HPDE6-E6E7 (cell line): Measurements from ENCODE around the gene PCSK5.
A peak's percentile ranks its signal among the peaks of the same experiment; 100 is the strongest.

Experiments used
- DNase-seq: peaks from one replicate; pipeline ENCODE4 v3.0.0; 2011; ENCODE audit warnings: missing footprints; ENCODE audit errors: extremely low spot score

The PCSK5 gene

DNA sequence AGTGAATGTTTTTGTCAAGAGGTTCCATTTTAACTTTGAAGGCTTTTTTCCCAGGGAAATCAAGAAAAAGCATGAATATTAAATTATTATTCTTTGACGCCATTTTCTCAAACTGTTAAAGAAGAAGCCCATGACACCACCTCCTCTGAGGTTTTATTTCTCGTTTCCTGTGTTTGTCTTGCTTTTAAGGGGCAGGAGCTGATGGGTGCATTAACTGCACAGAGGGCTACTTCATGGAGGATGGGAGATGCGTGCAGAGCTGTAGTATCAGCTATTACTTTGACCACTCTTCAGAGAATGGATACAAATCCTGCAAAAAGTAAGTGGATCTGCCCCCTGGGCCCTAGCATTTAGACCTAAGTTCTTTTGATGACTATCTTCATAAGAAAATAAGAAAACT lies 298.4 kb downstream of the PCSK5 start:
- DNase-seq, result no peak

DNA sequence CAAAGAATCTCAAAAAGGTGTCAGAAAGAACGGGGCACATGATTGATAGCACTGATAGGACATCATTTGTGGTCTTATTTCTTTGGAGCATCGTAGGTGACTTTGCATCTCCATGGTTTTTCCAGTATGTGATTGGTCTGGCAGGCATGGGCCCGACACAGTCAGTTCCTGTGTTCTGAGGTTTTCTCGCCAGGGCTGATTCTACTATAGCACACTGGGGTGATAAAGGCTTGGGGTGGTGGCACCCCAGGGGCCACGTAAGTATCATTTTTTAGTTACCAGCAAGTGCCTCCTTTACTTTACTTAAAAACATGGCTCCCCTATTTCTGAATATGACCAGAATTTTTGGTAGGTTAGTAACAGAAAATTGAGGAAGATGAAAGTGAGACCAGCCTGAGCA lies 301.0 kb downstream of the PCSK5 start:
- no peak for DNase-seq

DNA sequence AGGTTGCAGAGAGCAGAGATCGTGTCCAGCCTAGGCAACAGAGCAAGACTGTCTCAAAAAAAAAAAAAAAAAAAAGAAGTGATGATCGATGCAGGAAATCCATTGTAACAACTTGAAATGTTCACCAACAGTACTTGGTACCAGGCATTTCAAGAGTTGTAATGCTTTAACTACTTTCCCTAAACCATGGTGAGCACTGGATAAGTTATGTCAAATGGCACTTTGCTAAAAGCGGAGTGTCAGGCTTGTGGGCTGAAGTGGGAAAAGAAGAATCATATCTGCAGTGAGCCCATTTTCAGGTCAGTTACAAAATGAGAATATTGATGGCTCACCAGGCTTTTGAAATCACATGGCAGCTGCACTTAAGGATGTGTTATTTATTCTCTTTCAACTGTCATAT lies 301.5 kb downstream of the PCSK5 start:
- no peak for DNase-seq

DNA sequence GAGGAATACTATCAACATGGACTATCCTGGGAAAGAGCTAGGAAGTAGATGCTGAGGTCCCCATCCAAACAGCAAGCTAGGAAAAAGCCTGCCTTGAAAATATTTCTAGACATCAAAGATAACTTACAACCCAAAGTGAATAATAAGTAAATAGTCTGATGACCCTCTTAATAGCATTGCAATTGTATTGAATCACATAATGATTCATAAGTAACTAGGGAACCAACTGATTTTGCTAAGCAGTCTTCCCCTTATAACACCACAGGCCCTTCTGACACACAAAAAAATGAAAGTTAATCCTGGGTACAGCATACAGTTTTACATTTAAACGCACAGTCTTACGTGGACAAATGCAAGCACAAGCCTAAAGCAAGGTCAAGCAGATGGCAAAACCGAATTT lies 304.4 kb downstream of the PCSK5 start:
- DNase-seq, result no peak

DNA sequence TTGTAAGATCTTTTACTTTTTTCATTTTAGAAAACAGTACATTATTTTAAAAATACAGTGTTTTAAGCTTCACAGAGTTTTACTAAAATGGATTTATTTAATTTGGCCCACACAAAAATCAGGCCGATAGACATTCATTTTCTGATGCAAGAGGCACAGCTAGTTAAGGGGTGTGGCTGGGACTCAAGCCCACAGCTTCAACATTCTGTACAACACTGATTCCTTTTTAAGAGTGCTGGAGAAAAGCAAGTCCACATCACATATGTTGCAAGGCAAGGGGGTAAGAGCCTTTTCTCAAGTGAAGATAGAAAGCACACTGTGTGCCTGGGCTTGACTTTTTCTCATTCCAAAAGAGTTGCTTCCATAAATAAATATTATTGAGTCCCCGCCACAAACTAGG lies 307.9 kb downstream of the PCSK5 start:
- DNase-seq, result no peak

DNA sequence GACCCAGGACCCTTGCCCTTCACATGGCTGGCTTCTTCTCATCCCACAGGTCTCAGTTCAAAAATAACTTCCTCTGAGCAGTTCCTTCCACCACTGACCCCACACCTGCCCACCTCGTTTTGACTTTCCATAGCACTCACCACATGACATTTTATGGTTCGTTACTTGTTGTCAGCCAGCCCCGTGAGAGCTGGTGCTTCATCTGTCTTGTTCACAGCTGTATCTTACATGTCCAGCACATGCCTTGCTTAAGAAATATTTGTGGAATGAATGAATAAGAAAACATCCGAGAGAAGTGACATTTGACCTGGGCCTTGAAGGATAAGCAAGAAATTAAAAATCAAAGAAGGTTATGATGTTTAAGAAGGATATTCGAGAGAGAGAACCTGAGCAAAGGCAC lies 309.8 kb downstream of the PCSK5 start:
- DNase-seq, result no peak

DNA sequence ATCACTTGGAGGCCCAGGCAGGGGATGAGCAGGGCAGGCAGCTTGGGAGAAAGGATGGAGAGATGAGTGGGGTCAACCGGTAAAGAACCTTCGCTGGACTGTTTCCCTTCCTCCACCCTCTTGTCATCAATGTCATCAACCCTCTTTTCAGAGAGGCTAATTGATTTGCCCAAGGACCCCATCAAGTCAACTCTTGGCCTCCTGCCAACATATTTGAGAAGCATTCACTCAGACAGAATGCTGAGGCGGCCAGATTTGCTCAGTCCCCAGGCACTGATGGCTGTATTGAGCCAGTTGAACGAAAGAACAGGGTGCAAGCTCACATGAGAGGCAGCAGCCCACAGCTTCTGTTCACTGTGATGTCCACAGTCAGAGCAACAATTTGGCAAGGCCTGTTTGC lies 310.3 kb downstream of the PCSK5 start:
- no peak for DNase-seq

DNA sequence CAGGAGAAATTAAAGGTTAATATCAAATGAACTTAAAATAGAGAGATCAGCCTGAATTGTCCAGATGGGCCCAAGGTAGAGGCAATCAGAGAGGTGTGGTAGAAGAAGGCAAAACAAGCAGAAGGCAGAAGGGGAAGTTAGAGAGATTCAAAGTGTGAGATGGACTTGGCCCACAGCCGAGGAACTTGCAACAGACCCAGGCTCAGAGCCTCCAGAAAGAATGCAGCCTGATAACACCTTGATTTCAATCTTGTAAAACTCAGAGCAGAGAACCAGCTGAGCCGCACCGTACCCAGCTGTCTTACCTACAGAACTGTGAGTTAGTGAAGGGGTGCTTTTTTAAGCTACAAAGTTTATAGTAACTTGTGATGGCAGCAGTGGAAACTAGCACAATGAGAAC lies 312.9 kb downstream of the PCSK5 start:
- no peak for DNase-seq

DNA sequence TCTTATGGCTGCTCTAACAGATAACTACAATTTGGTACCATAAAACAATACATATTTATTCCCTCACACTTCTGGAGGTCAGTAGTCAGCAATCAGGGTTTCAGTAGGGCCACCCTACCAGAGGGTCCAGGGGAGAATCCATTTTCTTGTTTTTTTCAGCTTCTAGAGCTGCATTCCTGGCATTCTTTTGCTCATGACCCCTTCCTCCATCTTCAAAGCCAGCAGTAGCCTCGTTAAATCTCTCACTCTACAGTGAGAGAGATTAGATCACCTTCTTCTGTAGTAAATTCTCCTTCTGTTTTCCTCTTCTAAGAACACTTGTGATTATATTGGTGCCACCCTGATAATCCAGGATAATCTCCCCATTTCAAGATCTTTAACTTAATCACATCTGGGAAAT lies 316.3 kb downstream of the PCSK5 start:
- DNase-seq, result no peak

DNA sequence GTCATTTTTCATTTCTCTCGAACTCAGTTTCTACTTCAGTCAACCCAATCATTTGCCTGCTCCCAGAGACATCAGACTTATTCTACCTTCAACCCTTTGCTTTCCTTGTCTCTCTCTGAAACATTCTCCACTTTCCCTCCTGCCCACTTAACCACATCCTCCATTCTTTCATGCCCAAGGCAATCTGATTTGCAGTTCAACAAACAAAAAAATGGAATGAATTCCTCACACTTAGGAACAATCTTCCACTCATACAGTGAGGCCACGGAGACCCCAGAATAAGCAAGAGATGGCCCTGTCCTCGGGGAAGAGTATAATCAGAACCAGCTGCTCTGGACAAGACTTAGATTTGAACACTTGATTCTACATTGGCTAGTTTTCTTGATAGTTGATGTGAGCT lies 323.3 kb downstream of the PCSK5 start:
- no peak for DNase-seq

DNA sequence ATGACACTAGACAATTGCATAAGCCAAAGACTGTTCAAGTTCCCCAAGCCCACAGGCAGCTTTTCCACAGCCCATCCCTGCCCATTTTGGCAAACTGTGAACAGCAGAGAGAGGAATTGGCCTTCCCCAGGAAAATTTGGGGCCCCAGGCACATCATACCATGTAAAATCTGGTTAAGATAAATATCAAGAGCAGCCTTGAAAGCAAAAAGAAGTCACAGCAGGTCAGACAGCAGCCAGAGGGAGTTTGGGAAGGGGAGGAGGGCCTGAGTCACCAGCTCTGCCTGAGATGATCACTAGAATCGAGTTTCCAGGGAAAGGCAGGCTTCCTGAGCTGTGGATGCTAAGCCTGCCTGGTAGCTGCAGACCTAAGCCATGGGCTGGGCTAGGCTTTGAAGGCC lies 324.6 kb downstream of the PCSK5 start:
- DNase-seq, result peak; percentile 14

DNA sequence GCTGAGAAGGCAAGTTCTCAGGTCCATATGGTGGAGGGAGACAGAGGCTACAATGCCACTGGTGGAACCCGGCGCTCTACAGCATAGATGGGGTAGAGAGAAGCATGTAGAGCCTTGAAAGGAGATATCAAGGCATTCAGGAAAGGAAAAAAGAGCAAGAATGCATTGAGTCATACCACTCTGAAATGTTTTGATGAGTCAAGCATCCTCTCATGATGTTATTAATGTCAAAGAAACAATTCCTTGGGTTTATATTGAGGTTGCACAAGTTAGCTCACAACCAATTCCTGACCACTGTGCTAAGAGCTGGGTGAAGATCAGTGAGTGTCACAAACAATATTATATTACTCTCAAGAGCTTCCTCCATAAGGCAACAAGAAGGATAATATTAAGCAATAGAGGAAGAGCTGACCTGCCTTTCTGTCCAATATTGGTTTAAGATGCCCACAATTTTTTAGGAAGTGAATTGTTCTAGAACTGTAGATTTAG lies 325.7 kb downstream of the PCSK5 start:
- peak; percentile 27 for DNase-seq

DNA sequence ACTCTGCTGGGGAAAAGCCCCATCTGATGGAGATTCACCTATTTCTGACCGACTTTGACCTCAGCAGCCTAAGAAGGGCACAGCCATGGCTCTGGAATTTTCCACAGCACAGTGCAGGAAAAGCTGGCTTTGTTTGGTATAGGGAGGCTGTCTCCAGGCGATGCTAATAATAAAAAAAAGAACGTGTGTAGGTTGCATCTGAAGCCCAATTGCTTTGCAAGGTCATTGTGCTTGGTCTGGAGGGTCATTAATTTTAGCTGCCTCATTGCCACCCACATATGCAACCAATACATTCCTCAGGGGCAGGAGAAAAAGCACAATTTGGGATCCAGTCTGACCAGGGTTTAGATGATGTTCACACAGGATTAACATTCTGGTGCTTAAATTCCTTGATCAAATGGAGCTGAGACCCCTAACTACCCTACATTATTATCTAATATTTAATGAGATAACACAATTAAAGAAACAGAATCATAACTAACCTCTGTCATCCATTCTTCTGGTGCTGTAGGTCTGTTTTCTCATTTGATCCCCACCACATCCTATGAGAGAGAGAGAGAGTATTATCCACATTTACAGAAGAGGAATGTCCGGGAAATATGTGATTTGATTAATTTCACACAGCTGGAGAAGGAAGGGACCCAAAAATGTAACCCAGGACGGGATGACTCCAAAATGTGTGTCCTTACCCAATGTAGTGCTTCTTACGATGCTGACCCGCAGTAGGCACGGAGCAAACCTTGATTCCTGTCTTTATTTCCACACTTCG lies 327.8 kb downstream of the PCSK5 start:
- no peak for DNase-seq

DNA sequence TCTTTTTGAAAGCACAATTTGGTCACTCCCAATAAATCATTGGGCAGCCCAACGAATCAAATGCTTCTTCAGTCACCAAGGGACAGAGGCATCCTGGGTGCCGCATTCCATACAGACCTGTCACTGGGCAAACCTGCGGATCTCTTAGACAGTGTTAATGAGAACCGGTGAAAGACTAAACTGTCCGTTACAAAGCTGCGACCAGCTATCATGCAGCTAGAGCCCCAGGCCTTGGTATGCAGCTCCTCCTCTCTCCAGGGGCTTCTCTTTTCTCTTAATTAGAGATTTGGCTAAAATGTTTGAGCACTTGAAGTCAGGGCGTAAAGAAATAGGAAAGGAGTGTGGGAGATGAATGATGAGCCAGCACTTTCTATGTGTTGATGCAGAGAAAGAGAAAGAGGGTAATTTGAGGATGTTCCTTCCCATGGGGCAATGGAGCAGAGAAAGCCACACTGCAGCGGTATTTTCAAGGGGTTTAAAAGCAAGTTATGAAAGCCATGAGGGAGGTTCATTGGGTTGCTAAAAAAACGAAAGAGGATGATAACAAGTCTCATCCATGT lies 328.5 kb downstream of the PCSK5 start:
- DNase-seq, result no peak

DNA sequence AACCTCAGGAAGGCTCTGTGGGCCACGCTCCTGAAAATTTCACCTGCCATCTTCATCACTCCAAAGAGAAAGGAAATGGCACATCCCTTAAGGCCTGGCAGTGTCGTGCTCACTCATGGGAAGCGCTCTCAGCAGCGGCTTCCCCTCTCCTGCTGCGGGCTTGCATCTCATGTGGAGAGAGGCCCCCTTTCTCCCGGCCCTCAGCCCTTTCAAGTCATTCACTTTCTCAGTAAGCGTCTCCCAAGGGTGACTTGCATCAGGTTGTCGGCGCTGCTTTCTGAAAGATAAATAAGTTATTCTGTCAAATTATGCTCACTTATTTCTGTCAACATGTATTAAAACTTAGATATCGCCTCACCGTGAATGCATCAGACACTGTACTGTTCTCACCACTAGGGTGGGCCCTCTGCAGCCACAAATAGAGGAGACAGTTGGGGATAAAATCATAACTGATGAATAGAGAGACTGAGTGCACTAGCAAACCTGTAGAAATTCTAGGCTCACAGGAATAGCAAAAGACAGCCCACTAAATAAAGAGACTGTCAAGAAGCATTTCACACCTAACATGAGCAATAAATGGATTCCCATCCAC lies 329.2 kb downstream of the PCSK5 start:
- no peak for DNase-seq

DNA sequence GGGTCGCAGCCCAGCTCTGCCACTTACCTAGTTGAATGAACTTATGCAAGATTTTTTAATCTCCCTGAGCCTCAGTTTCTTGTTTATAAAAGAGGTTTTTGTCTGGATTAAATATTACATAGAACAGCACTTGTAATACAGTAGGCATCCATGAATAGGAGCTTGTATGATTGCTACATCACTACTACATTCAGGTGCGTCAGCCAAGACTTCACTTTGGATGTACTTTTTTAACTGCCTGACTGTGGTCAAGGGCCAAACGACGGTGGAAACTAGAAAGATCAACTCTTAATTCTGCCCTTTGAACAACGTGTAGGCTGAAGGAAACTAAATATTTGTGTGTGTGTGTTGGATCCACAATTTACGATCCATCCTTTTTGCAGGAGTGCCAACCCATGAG lies 330.9 kb downstream of the PCSK5 start:
- DNase-seq, result no peak

DNA sequence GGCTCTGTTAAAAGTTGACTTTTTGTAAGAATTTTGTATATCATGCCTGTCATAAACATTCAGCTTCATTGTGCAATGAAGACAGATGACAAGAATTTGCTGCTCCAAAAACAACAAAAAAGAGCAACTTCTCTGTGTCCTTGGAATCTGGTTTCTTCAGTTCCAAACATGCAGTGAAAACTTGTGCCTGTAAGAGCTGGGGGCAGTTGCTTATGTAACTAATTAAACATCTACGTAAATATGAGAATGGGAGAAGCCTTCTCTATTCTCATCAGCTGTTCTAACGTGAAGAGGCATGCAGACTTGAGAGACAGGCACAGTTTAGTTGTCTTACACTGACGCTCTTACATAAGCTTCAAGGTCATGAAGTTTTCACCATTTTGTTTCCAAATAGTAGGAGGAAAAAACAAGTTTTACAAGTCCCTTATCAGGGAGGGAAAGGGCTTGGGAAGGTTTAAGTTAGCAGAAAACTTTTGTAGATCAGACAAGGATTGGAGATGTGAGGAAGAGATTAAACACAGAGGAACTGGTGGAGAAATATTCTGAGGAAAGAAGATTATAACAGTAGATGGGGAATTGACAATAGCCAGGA lies 333.4 kb downstream of the PCSK5 start:
- DNase-seq, result no peak

DNA sequence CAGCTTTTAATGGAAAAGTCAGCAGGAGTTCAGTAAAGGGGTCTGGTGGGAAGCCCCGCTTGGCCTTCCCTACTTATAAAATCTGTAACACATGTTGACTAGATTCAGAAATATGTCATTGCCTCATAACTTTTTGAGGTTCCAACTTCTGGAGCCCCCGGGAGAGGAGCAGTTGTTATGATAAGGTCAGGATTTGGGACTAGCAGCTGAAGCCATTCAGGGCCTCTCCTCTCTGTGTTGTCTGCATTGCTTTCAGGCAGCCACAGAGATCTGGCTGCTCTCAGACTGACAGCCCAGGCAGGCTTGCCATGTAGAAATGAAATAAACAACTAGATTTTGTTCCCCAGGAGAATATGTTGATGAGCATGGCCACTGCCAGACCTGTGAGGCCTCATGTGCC lies 336.7 kb downstream of the PCSK5 start:
- DNase-seq, result no peak

DNA sequence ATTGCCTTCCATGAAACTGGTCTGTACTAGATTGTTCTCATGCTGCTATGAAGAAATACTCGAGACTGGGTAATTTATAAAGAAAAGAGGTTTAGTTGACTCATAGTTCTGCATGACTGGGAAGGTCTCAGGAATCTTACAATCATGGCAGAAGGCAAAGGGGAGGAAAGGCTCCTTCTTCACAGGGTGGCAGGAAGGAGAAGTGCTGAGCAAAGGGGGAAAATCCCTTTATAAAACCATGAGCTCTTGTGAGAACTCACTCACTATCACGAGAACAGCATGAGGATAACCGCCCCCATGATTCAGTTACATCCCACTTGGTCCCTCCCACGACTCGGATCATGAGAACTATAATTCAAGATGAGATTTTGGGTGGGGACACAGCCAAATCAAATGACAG lies 340.5 kb downstream of the PCSK5 start:
- DNase-seq, result no peak

DNA sequence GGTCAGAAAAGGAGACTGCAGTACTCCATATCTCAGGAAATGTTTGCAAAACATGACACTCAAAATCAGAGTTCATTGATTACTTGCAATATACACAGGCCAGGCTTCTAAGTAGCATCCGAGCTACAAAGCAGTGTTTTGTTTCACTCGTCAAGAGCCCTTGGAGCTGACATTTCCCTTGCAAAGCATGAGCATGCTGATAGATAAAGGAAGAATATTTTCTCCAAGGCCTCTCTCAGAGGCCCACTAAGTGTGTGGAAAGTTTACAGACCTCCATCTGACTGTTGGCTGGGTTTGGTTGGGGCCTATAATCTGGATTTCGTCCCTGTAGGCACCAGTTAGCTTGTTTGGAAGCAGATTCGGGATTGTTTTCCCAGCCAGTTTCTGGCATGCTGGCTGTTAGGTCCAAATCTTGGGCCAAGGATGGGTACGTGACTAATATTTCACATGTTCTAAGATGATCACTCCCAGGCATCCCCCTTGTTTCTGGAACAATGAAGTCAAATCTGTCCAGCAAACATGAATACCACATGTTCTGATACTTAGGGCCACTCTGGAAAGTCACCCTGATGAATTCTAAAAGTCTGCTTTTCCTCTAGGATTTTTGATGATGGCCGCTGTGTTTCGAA lies 342.5 kb downstream of the PCSK5 start:
- no peak for DNase-seq

DNA sequence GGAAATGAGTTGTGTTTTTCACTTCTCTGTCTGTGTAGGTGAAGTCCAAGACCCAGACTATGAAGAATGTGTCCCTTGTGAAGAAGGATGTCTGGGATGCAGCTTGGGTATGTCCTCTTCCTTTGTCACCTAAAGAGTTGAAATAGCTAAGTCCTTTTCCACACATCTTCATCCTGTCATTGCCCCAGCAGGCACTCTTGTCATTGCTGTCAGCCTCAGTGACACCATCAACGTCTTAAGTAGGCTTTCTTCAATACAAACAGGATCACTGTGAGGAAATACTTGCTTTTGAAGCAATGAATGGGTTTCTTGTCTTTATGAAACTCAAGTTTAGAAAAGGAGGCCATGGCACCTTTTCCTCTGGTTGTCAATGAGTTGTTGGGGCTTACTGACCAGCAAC lies 350.1 kb downstream of the PCSK5 start:
- no peak for DNase-seq

DNA sequence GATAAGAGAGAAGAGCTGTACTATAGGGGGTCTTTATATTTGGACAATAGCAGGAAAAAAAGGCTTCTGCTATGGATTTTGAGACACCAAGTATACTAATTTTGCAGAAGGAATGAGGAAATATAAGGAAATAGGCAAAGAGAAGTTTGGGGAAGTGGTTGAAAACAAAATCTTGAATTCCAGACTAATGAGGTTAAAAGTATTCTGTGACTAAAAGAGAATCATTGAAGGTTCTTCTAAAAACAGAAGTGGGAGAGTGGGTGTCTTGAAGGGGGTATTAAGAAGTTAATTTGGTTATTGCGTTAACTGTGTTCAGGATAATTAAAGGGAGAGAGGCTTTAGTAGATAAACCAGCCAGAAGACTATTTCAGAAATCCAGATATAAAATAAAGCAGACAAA lies 355.0 kb downstream of the PCSK5 start:
- DNase-seq, result no peak

DNA sequence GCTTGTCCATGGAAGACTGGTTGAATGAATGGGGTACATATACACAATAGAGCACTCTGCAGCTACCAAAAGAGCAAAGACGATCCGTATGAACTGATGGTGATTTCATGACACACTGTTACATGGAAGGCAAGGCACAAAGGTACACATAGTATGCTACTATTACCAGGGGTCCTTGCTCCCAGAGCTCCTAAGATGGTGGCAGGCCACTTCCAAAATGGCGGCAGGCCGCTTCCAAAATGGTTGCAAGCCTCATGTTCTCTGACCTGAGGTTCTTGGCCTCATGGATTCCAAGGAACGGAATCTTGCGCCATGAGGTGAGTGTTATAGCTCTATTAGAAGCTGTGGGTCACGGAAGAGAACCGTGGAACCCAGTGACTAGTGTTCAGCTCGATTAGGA lies 356.2 kb downstream of the PCSK5 start:
- DNase-seq, result no peak
